NCI-H345 (cell line): Measurements from ENCODE around the gene CACNB2.
"Not testable (repeated sequence)": the region's sequence is repeated elsewhere in the genome, so short reads cannot be mapped to it uniquely, and the experiment has no call there.

Source experiments
- DNase-seq: peaks from one replicate; lab custom pipeline; 2025; lab: John Stamatoyannopoulos, UW

Gene CACNB2

DNA sequence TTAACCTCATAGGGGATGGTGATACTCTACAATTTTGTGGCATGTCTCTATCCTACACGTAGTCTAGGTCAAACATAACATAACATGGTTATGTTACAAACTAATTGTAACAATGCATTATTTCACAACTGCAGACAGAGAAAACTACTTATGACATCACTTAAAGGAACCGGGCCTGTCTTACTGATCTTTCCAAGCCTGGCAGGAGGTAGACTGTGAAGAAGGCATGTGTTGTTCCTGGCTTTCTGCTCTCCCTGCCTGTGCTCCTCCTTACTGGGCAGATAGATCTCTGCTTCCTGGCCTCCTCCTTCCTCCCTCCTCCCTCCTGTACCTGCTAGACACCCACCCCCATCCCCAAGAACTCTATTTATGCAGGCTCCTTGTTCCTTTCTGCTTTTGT lies 5.4 kb downstream of the CACNB2 start:
- no peak for DNase-seq

GRCh38 chr10:18149196-18149800 lies 9.1 kb downstream of the CACNB2 start:
- DNase-seq = no peak

DNA sequence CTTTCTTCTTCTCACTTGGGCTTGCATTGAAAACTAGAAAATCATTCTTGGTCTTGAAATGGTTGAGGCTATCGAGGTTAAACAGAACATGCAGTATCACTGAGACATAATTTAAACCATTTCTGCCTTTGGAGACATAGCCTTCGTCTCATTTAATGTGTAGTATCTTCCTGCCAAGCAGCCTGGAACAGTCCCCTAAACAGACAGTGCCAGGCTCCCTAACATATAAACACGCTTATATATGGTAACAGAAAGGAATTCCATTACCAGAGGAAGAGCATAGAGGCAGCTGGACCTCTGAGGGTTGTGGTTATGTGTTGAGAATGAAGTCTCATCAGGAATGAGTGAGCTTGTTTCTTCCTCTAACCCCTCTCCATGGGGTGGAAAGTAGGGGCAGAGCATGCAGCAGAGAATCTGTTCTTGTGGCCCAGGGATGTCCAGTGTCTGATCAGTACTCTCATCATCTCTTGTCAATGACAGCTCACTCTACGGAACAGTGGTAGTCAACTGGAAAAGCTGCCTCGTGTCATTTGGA lies 11.2 kb downstream of the CACNB2 start:
- no peak for DNase-seq

GRCh38 chr10:18153381-18153780 lies 13.2 kb downstream of the CACNB2 start:
- not testable (repeated sequence) for DNase-seq

DNA sequence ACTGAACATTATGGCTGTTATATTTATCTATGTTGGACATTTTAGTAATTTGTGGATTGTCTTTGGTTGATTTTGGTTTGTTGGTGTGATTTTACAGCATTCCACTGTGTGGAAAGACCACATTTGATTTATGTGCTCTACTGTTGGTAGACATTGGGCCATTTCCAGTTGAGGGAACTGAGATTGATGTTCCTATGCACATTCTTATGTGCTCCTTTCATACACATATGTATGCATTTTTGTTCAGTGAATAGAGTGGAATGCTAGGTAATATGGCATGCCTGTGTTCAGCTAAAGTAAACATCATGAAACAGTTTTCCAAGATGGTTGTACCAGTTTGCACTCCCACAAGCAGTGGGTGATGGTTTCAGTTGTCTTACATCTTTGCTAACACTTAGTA lies 15.1 kb downstream of the CACNB2 start:
- no peak for DNase-seq

- DNase-seq = not testable (repeated sequence)
These were observed 16.6 kb downstream of the CACNB2 start for GRCh38 chr10:18156797-18157196.

GRCh38 chr10:18157881-18158280 lies 17.7 kb downstream of the CACNB2 start:
- DNase-seq = no peak

DNA sequence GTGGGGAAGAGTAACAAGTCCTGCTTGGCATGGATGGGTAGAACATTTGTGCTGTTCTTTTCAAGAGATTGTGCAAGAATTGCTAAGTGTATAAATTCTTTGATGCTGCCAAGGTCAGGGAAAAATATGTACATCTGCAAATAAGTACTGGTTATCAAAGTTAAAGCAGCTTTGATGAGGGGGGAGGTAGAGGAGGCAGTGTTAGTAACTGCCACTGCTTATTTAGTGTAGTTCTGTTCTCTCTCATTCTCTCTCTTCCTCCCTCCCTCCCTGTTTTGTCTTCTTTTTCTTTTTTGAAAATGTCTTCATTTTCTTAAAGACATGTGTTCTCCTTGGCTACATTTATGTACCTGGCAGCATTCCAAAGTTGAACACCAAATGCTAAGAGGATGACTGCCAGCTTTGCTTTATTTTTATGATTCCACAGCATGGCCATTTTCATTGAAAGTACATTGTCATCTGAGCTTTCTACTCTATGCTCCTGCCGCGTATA lies 18.6 kb downstream of the CACNB2 start:
- DNase-seq = no peak

- DNase-seq = no peak
These were observed 19.3 kb downstream of the CACNB2 start for GRCh38 chr10:18159557-18159956.

DNA sequence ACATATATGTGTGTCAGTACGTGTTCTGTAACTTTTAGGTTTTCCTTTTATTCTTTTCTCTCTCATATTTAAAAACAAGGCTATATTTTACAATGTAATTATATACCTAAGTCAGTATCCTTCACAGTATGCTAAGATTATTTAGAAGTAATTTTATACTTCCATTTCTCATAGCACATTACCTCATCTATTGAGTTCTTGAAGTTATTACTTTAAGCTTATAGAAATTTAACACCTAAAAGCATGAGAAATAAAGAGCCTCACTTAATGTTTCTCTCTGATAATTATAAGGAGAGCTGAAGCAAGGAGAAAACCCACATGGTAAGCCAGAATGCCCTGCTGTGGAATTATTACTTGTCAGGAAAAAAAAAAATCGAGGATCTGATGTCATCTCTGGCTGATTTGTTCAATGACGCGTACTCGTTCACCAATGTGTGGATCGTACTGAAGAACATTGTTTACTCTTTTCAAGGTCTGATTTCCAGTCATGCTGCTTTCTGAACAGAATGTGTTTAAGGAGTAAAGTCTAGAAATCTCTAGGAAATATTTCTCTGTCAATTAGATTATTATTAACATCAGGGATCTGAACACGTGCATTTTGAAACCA lies 21.9 kb downstream of the CACNB2 start:
- no peak for DNase-seq

- no peak for DNase-seq
These were observed 23.9 kb downstream of the CACNB2 start for GRCh38 chr10:18164093-18164492.

DNA sequence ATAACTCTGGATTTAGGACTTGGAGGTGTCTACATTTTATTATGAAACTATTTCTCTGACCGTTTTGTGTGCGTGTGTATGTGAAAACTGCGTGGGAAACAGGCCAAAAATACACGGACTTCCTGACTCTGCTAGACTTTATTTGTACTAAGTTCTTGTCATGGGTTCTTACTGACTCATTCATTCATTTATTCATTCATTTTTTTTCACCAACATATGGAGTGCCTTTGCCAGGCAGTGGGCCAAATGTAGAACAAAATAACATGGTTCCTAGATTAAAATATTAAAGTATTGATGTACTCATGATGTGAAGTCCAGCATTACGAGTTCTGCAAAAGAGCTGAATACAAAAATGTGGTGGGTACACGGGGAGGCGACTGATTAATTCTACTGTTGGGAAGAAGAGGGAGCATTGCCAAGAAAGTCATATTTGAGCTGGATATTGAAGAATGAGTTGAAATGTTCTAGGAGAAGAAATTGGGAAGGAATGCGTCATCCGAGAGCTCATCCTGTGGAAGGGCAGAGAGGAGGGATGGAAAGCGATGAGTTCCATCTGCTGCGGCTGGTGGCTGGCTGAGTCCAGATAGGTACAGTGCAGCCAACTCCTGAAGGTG lies 24.6 kb downstream of the CACNB2 start:
- DNase-seq = no peak

DNA sequence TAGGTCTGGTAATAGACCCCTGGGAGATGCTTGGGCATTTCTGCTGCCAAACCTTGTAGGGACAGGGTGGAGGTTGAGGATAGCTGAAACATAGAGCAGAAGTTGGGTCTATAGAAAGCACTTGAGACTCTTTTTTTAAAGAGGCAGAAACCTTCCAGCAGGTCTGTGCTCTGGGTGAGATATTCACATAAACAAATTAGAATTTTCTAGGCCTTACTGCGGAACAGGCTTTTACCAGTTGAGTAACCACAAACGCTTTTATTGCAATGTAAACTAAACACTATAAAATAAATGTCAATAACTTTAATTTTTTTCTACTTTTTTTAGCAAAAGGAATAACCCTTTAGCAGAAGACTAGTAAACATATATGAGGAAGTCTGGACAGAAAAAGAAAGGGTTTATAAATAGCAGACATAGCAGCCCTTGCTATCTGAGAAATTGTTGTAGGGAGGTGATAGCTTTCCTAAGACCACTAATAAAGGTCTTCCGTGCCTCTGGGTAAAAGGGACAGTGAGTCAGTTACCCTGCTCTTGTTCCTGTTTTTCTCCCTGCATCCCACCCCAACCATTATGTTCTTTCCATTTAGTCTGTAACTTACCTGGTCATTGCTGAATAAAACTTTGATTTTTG lies 38.7 kb downstream of the CACNB2 start:
- no peak for DNase-seq

- DNase-seq = no peak
These were observed 39.7 kb downstream of the CACNB2 start for GRCh38 chr10:18179891-18180290.

- not testable (repeated sequence) for DNase-seq
These were observed 41.2 kb downstream of the CACNB2 start for GRCh38 chr10:18181382-18181781.

GRCh38 chr10:18185621-18186020 lies 45.4 kb downstream of the CACNB2 start:
- no peak for DNase-seq

GRCh38 chr10:18190840-18191239 lies 50.6 kb downstream of the CACNB2 start:
- no peak for DNase-seq

DNA sequence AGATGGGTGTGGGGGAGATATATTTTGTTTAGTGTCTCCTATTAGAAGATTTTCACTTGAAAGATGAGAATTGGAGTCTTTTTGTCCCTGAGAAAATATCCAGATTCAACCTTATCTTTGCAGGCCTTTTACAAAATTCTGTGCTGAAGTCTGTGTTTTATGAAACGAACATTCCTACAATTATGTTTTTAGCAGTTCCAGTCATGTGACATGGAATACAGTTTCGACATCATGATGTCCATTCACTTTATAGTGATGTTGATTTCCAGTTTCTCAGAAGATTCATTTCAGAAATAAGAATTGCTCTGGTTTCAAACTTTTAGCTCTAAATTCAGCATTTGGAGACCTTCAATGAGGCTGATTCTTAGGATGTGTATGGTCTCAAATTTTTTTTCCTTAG lies 54.4 kb downstream of the CACNB2 start:
- DNase-seq = no peak

DNA sequence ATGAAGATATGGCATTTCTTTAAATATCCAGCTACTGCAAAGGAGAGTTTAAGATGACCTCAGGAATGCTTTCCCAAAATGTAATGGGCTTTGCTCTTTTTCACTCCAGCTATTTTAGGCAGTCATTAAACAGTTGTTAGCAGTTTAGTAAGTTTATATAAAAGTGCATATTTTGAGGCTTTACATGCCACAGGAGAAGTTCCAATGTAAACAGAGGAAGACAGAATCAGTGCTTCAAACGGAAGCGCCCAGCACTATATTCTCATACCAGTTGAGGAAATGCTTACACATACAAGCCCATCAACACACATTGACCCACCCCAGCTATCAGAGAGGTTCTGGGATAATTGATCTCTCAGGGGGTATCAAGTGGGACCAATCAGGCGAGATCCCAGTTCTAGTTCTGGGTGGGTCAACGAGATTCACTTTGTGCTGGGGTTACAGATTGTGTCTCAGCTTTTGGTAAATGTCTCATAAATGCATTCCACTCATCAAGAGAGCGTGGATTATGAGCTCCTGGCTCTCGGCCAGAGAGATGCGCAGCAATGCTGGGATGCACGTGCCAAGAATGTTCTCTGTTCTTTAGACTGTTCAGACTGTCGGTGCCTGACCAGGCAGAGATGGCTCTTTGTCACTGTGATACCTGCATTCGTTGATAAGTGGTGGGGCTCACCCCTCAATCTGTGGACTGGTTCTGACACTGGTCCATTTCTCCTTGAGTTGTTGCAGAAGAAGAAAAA lies 55.0 kb downstream of the CACNB2 start:
- DNase-seq = no peak

DNA sequence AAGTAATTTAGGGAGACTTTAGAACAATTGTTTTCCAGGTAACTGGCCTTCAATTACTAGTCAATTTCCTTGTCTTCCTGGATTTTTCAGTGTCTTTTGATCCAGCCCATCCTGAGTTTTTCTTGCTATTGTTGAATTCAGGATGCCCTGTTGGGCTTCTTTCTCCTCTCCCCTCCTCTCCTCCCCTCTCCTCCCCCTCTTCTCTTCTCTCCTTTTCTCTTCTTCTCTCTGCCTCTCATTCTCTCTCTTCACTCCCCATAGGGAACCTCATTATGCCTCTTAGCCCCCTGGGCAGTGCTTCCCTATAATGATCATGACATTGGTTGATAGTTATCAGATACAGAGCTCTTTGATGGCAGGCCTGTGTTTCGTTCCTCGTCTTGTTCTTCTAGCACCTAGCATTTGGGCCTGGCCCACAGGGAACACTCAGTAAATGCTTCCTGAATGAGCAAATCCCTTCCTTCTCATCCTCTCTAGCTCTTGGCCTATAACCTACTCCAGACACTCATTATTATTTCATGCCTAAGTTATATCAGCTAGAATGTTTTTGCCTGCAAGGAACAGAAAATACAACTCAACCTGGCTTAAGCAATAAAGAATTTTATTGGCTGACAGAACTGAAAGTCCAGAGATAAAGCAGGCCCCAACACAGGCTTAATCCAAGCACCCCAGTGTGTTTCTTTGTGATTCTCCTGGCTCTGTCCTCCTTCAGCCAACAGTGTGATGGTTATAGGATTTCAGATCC lies 56.8 kb downstream of the CACNB2 start:
- DNase-seq = no peak

- no peak for DNase-seq
These were observed 57.5 kb downstream of the CACNB2 start for GRCh38 chr10:18197706-18198105.
